ENCODE results near the gene MMGT1. TPM values are rescaled to one million over a fixed set of nuclear protein-coding genes. Genes with fewer than 3 reads are reported as not detected.
A peak's percentile ranks its signal among the peaks of the same experiment; 100 is the strongest.
"Not testable (repeated sequence)": the region's sequence is repeated elsewhere in the genome, so short reads cannot be mapped to it uniquely, and the experiment has no call there.

MMGT1 gene
- total and polyA plus RNA-seq, 2 donors: 8.1 to 8.7 TPM

- peak overlapping the region; percentile 72 to 78 for H3K4me3 ChIP-seq (ENCODE audit: low read length in 2 of 2)
Observed at GRCh38 chrX:135973025-135973547, 702 bp downstream of the MMGT1 start.

GRCh38 chrX:135951291-135951690 is 22.5 kb downstream of the MMGT1 start:
- H3K27ac ChIP-seq (ENCODE audit: low read depth in 1 of 2, low read length in 1 of 2): no peak overlapping the region
- H3K27me3 ChIP-seq (ENCODE audit: control insufficient read depth in 2 of 2, insufficient read depth in 1 of 2, low read length in 1 of 2): no peaks in the 10 kb centered on the region
- H3K9me3 ChIP-seq (ENCODE audit: control insufficient read depth in 2 of 2, insufficient read depth in 1 of 2, low read length in 1 of 2): no peaks in the 10 kb centered on the region
- H3K36me3 ChIP-seq (ENCODE audit: control insufficient read depth in 2 of 2, insufficient read depth in 2 of 2, low read length in 1 of 2): no peaks in the 10 kb centered on the region
- no peaks in the 10 kb centered on the region for H3K4me1 ChIP-seq (ENCODE audit: control insufficient read depth in 2 of 2, insufficient read depth in 2 of 2, low read length in 2 of 2)
- H3K4me3 ChIP-seq (ENCODE audit: low read length in 2 of 2): no peak overlapping the region
- WGBS: over 99% methylated on average over 4 of the region's 4 CpGs
- DNase-seq (ENCODE audit: low read depth in 6 of 9, low spot score in 9 of 9): no peak

More at GRCh38 chrX:135973025-135973547, 702 bp downstream of the MMGT1 start:
- H3K27me3 ChIP-seq (ENCODE audit: control insufficient read depth in 2 of 2, insufficient read depth in 1 of 2, low read length in 1 of 2): no peaks in the 10 kb centered on the region
- H3K9me3 ChIP-seq (ENCODE audit: control insufficient read depth in 2 of 2, insufficient read depth in 1 of 2, low read length in 1 of 2): no peaks in the 10 kb centered on the region
- H3K36me3 ChIP-seq (ENCODE audit: control insufficient read depth in 2 of 2, insufficient read depth in 2 of 2, low read length in 1 of 2): no peaks in the 10 kb centered on the region
- DNase-seq (ENCODE audit: low read depth in 6 of 9, low spot score in 9 of 9): no peak
- 6% methylated on average over 10 of the region's 10 CpGs for WGBS
- H3K4me1 ChIP-seq (ENCODE audit: control insufficient read depth in 2 of 2, insufficient read depth in 2 of 2, low read length in 2 of 2): peaks cover 0 to 16% of the 10 kb centered on the region in 2 donors
- peak overlapping the region; percentile 81 to 94 for H3K27ac ChIP-seq (ENCODE audit: low read depth in 1 of 2, low read length in 1 of 2)

GRCh38 chrX:135944486-135944885 is 29.3 kb downstream of the MMGT1 start:
- no peaks in the 10 kb centered on the region for H3K4me1 ChIP-seq (ENCODE audit: control insufficient read depth in 2 of 2, insufficient read depth in 2 of 2, low read length in 2 of 2)
- WGBS: 62% methylated on average over 2 of the region's 2 CpGs
- no peak overlapping the region for H3K4me3 ChIP-seq (ENCODE audit: low read length in 2 of 2)
- DNase-seq (ENCODE audit: low read depth in 6 of 9, low spot score in 9 of 9): no peak
- H3K27ac ChIP-seq (ENCODE audit: low read depth in 1 of 2, low read length in 1 of 2): no peak overlapping the region
- H3K36me3 ChIP-seq (ENCODE audit: control insufficient read depth in 2 of 2, insufficient read depth in 2 of 2, low read length in 1 of 2): no peaks in the 10 kb centered on the region
- H3K9me3 ChIP-seq (ENCODE audit: control insufficient read depth in 2 of 2, insufficient read depth in 1 of 2, low read length in 1 of 2): no peaks in the 10 kb centered on the region
- no peaks in the 10 kb centered on the region for H3K27me3 ChIP-seq (ENCODE audit: control insufficient read depth in 2 of 2, insufficient read depth in 1 of 2, low read length in 1 of 2)

GRCh38 chrX:135931644-135932487 is 41.9 kb downstream of the MMGT1 start:
- 63% methylated on average over 19 of the region's 19 CpGs for WGBS
- Histone ChIP-seq H3K4me1 (ENCODE audit: control insufficient read depth in 2 of 2, insufficient read depth in 2 of 2, low read length in 2 of 2) (no peaks in the 10 kb centered on the region), H3K36me3 (ENCODE audit: control insufficient read depth in 2 of 2, insufficient read depth in 2 of 2, low read length in 1 of 2) (no peaks in the 10 kb centered on the region), H3K4me3 (ENCODE audit: low read length in 2 of 2) (no peak overlapping the region), H3K9me3 (ENCODE audit: control insufficient read depth in 2 of 2, insufficient read depth in 1 of 2, low read length in 1 of 2) (no peaks in the 10 kb centered on the region), H3K27ac (ENCODE audit: low read depth in 1 of 2, low read length in 1 of 2) (no peak overlapping the region), H3K27me3 (ENCODE audit: control insufficient read depth in 2 of 2, insufficient read depth in 1 of 2, low read length in 1 of 2) (no peaks in the 10 kb centered on the region)
- peak in 4 of 9 donors; percentile 0 to 46 (median 27) for DNase-seq (ENCODE audit: low read depth in 6 of 9, low spot score in 9 of 9)

GRCh38 chrX:135927897-135928296 is 45.9 kb downstream of the MMGT1 start:
- no peak for DNase-seq (ENCODE audit: low read depth in 6 of 9, low spot score in 9 of 9)
- no peak overlapping the region for H3K4me3 ChIP-seq (ENCODE audit: low read length in 2 of 2)
- no peaks in the 10 kb centered on the region for H3K27me3 ChIP-seq (ENCODE audit: control insufficient read depth in 2 of 2, insufficient read depth in 1 of 2, low read length in 1 of 2)
- H3K9me3 ChIP-seq (ENCODE audit: control insufficient read depth in 2 of 2, insufficient read depth in 1 of 2, low read length in 1 of 2): no peaks in the 10 kb centered on the region
- H3K36me3 ChIP-seq (ENCODE audit: control insufficient read depth in 2 of 2, insufficient read depth in 2 of 2, low read length in 1 of 2): no peaks in the 10 kb centered on the region
- WGBS: 90% methylated on average over 2 of the region's 2 CpGs
- no peak overlapping the region for H3K27ac ChIP-seq (ENCODE audit: low read depth in 1 of 2, low read length in 1 of 2)
- H3K4me1 ChIP-seq (ENCODE audit: control insufficient read depth in 2 of 2, insufficient read depth in 2 of 2, low read length in 2 of 2): no peaks in the 10 kb centered on the region

GRCh38 chrX:135923353-135923752 is 50.4 kb downstream of the MMGT1 start:
- 93% methylated on average over 5 of the region's 5 CpGs for WGBS
- Histone ChIP-seq H3K9me3 (ENCODE audit: control insufficient read depth in 2 of 2, insufficient read depth in 1 of 2, low read length in 1 of 2) (no peaks in the 10 kb centered on the region), H3K27me3 (ENCODE audit: control insufficient read depth in 2 of 2, insufficient read depth in 1 of 2, low read length in 1 of 2) (no peaks in the 10 kb centered on the region), H3K27ac (ENCODE audit: low read depth in 1 of 2, low read length in 1 of 2) (no peak overlapping the region), H3K36me3 (ENCODE audit: control insufficient read depth in 2 of 2, insufficient read depth in 2 of 2, low read length in 1 of 2) (no peaks in the 10 kb centered on the region), H3K4me3 (ENCODE audit: low read length in 2 of 2) (no peak overlapping the region), H3K4me1 (ENCODE audit: control insufficient read depth in 2 of 2, insufficient read depth in 2 of 2, low read length in 2 of 2) (no peaks in the 10 kb centered on the region)
- no peak for DNase-seq (ENCODE audit: low read depth in 6 of 9, low spot score in 9 of 9)

GRCh38 chrX:135920516-135920915 is 53.3 kb downstream of the MMGT1 start:
- not testable (repeated sequence) for H3K4me3 ChIP-seq (ENCODE audit: low read length in 2 of 2); DNase-seq (ENCODE audit: low read depth in 6 of 9, low spot score in 9 of 9); H3K27me3 ChIP-seq (ENCODE audit: control insufficient read depth in 2 of 2, insufficient read depth in 1 of 2, low read length in 1 of 2); H3K36me3 ChIP-seq (ENCODE audit: control insufficient read depth in 2 of 2, insufficient read depth in 2 of 2, low read length in 1 of 2); H3K9me3 ChIP-seq (ENCODE audit: control insufficient read depth in 2 of 2, insufficient read depth in 1 of 2, low read length in 1 of 2); H3K27ac ChIP-seq (ENCODE audit: low read depth in 1 of 2, low read length in 1 of 2); H3K4me1 ChIP-seq (ENCODE audit: control insufficient read depth in 2 of 2, insufficient read depth in 2 of 2, low read length in 2 of 2)
- WGBS: 91% methylated on average over 1 of the region's 1 CpG

- H3K36me3 ChIP-seq (ENCODE audit: control insufficient read depth in 2 of 2, insufficient read depth in 2 of 2, low read length in 1 of 2): no peaks in the 10 kb centered on the region
- no peaks in the 10 kb centered on the region for H3K9me3 ChIP-seq (ENCODE audit: control insufficient read depth in 2 of 2, insufficient read depth in 1 of 2, low read length in 1 of 2)
- WGBS: 96% methylated on average over 5 of the region's 5 CpGs
- no peak overlapping the region for H3K27ac ChIP-seq (ENCODE audit: low read depth in 1 of 2, low read length in 1 of 2)
- no peaks in the 10 kb centered on the region for H3K27me3 ChIP-seq (ENCODE audit: control insufficient read depth in 2 of 2, insufficient read depth in 1 of 2, low read length in 1 of 2)
- no peak overlapping the region for H3K4me3 ChIP-seq (ENCODE audit: low read length in 2 of 2)
- no peaks in the 10 kb centered on the region for H3K4me1 ChIP-seq (ENCODE audit: control insufficient read depth in 2 of 2, insufficient read depth in 2 of 2, low read length in 2 of 2)
- no peak for DNase-seq (ENCODE audit: low read depth in 6 of 9, low spot score in 9 of 9)
Observed at GRCh38 chrX:135914404-135914803, 59.4 kb downstream of the MMGT1 start.
